Duodenal mucosa (tissue), 2 donors: ENCODE measurements around the gene ICA1.

Experiments used
- H3K27ac ChIP-seq: one replicate; pipeline ENCODE4 v1.7.0; 2013; ENCODE audit warnings: low read depth, low read length
- H3K27me3 ChIP-seq, 2 donors: one replicate each; pipeline ENCODE4 v1.7.0; 2013; ENCODE audit warnings: low read length in 2 of 2, control low read depth in 1 of 2; ENCODE audit not compliant: insufficient read depth in 2 of 2, control insufficient read depth in 1 of 2
- H3K36me3 ChIP-seq, 2 donors: one replicate each; pipeline ENCODE4 v1.7.0; 2013; ENCODE audit warnings: low read length in 2 of 2, control low read depth in 1 of 2; ENCODE audit not compliant: insufficient read depth in 2 of 2, control insufficient read depth in 1 of 2
- H3K4me1 ChIP-seq, 2 donors: one replicate each; pipeline ENCODE4 v1.7.0; 2013; ENCODE audit warnings: low read length in 2 of 2, control low read depth in 1 of 2; ENCODE audit not compliant: insufficient read depth in 2 of 2, control insufficient read depth in 1 of 2
- H3K4me3 ChIP-seq, 2 donors: one replicate each; pipeline ENCODE4 v1.7.0; 2013; ENCODE audit warnings: low read length in 2 of 2, low read depth in 1 of 2
- H3K9ac ChIP-seq, 2 donors: one replicate each; pipeline ENCODE4 v1.7.0; 2013; ENCODE audit warnings: low read length in 2 of 2, low read depth in 1 of 2
- H3K9me3 ChIP-seq, 2 donors: one replicate each; pipeline ENCODE4 v1.7.0; 2013; ENCODE audit warnings: low read length in 2 of 2, control low read depth in 1 of 2; ENCODE audit not compliant: control insufficient read depth in 1 of 2

Gene ICA1

GRCh38 chr7:8152489-8153192 lies 109.3 kb downstream of the ICA1 start:
- H3K27ac ChIP-seq, result no peak overlapping the region

GRCh38 chr7:8151161-8151725 lies 110.7 kb downstream of the ICA1 start:
- H3K9ac ChIP-seq, result no peak overlapping the region
- no peak overlapping the region for H3K27ac ChIP-seq
- H3K4me3 ChIP-seq, result no peak overlapping the region
- H3K4me1 ChIP-seq, result peaks cover 0 to 5% of the 10 kb centered on the region in 2 donors
- no peaks in the 10 kb centered on the region for H3K9me3 ChIP-seq
- no peaks in the 10 kb centered on the region for H3K27me3 ChIP-seq
- H3K36me3 ChIP-seq, result peaks cover 5 to 8% of the 10 kb centered on the region in 2 donors

More at GRCh38 chr7:8152489-8153192, 109.3 kb downstream of the ICA1 start:
- Histone ChIP-seq H3K9ac (no peak overlapping the region), H3K36me3 (peaks cover 5 to 10% of the 10 kb centered on the region in 2 donors), H3K4me3 (no peak overlapping the region), H3K9me3 (no peaks in the 10 kb centered on the region), H3K4me1 (peaks cover 0 to 5% of the 10 kb centered on the region in 2 donors), H3K27me3 (no peaks in the 10 kb centered on the region)

DNA sequence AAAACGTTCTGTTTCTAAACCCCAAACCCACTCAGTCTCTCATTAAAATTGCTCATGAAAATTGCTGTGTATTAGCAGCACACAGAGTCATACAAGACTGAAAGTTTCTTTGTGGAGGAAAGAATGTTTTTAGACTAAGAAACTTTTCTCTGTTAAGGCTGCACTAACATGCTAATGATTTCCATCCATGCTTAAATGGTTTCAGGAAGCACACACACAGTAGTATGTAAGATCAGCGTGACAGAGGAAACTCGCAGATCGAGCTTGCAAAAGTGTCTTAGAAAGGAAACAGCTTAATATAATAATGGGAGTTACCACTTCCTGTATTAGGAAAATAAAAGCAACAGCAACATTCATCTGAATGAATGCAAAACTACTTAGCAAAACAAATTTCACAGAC lies 112.7 kb downstream of the ICA1 start:
- H3K36me3 ChIP-seq, result no peaks in the 10 kb centered on the region
- H3K4me3 ChIP-seq, result no peak overlapping the region
- no peak overlapping the region for H3K9ac ChIP-seq
- no peaks in the 10 kb centered on the region for H3K27me3 ChIP-seq
- H3K4me1 ChIP-seq, result peaks cover 0 to 5% of the 10 kb centered on the region in 2 donors
- H3K27ac ChIP-seq, result no peak overlapping the region
- H3K9me3 ChIP-seq, result no peaks in the 10 kb centered on the region

GRCh38 chr7:8147760-8148463 lies 114.1 kb downstream of the ICA1 start:
- H3K9ac ChIP-seq, result no peak overlapping the region
- H3K27me3 ChIP-seq, result no peaks in the 10 kb centered on the region
- H3K9me3 ChIP-seq, result no peaks in the 10 kb centered on the region
- H3K36me3 ChIP-seq, result peaks cover 7% of the 10 kb centered on the region in 2 donors
- H3K4me3 ChIP-seq, result no peak overlapping the region
- H3K4me1 ChIP-seq, result peaks cover 0 to 5% of the 10 kb centered on the region in 2 donors
- H3K27ac ChIP-seq, result no peak overlapping the region

DNA sequence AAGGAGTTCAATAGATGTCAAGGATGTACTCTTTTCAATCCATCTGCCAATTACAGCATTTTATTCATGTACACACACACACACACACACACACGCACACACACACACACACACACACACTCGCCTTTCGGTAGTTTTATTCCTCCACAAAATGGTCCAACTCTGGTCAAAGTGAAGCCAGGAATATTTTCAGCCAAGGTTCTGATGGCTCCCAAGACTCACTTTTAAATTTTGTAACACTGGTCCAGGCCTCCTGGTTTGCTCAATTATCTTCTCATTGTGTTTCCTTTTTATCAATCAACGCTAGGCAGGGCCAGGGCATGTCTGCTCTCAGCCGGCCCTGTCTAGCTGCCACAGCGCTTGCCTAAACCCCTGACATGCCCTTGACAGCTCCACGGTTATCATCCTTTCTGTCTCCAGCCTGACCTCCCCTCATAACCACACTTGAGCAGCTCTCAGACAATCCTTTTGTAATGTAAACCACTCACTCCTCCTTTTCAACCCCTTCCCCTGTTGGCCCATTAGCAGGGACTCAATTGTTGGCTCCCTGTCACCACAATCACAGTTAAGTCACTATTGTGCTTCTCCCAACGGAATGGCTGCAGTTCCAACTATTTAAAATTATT lies 115.1 kb downstream of the ICA1 start:
- H3K9ac ChIP-seq, result no peak overlapping the region
- H3K9me3 ChIP-seq, result no peaks in the 10 kb centered on the region
- peaks cover 7% of the 10 kb centered on the region in 2 donors for H3K36me3 ChIP-seq
- H3K4me3 ChIP-seq, result no peak overlapping the region
- H3K27me3 ChIP-seq, result no peaks in the 10 kb centered on the region
- no peak overlapping the region for H3K27ac ChIP-seq
- peaks cover 0 to 5% of the 10 kb centered on the region in 2 donors for H3K4me1 ChIP-seq

DNA sequence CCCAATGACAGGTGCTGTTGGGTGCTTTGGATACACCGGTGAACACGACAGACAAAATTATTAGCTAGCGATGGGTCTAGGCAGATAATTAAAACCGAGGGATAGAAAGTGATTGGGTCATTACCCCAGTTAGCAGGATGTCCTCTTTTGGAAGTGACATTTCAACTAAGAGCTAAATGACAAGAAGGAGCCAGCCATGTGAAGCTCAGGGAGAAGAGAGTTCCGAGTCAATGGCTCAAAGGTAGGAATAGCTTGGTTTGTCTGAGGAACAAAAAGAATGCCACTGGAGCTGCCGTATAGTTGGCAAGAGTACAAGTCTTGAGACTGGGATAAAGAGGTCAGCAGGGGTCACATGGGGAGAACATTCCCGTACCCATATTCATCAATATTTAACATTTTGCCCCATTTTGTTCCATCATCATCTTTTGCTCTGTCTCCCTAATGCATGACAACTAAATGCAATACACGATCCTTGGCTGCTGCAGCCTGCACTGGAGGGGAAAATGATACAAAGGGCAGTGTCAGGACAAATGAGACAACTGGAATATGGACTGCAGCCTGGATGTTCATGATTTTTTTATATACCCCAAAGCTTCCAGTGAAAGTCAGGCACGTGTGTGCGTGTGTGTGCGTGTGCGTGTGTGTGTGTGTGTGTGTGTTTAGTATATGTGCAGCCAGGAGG lies 115.7 kb downstream of the ICA1 start:
- Histone ChIP-seq H3K27ac (no peak overlapping the region), H3K27me3 (no peaks in the 10 kb centered on the region), H3K4me3 (no peak overlapping the region), H3K36me3 (peaks cover 7% of the 10 kb centered on the region in 2 donors), H3K9ac (no peak overlapping the region), H3K4me1 (peaks cover 0 to 5% of the 10 kb centered on the region in 2 donors), H3K9me3 (no peaks in the 10 kb centered on the region)

GRCh38 chr7:8144856-8145255 lies 117.1 kb downstream of the ICA1 start:
- Histone ChIP-seq H3K4me1 (peaks cover 0 to 5% of the 10 kb centered on the region in 2 donors), H3K4me3 (no peak overlapping the region), H3K27ac (no peak overlapping the region)

GRCh38 chr7:8143151-8143874 lies 118.7 kb downstream of the ICA1 start:
- H3K4me3 ChIP-seq, result no peak overlapping the region
- peaks cover 7 to 10% of the 10 kb centered on the region in 2 donors for H3K36me3 ChIP-seq
- no peaks in the 10 kb centered on the region for H3K4me1 ChIP-seq
- no peak overlapping the region for H3K9ac ChIP-seq
- no peak overlapping the region for H3K27ac ChIP-seq
- no peaks in the 10 kb centered on the region for H3K9me3 ChIP-seq
- H3K27me3 ChIP-seq, result no peaks in the 10 kb centered on the region

More at GRCh38 chr7:8144856-8145255, 117.1 kb downstream of the ICA1 start:
- Histone ChIP-seq H3K27me3 (no peaks in the 10 kb centered on the region), H3K9ac (no peak overlapping the region), H3K9me3 (no peaks in the 10 kb centered on the region), H3K36me3 (peaks cover 7 to 10% of the 10 kb centered on the region in 2 donors)

DNA sequence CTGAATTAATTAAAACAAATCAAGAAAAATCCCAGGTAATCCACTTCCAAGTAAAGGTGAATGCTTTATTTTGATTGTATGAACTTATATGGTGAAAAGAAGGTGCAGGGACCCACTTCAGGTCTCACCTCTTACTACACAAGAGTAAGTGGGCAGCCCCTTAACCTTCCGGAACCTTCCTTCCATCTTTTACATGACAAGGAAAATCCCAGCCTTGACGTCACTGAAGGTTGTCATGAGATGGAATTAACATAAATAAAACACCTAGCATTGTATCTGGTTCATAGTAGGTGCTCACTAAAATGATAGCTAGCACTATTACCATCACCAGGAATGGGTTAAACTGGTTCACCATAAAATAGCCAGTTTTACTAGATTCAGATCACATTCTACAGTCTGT lies 119.5 kb downstream of the ICA1 start:
- H3K27ac ChIP-seq, result no peak overlapping the region
- H3K36me3 ChIP-seq, result peaks cover 7 to 10% of the 10 kb centered on the region in 2 donors
- no peak overlapping the region for H3K9ac ChIP-seq
- no peak overlapping the region for H3K4me3 ChIP-seq
- no peaks in the 10 kb centered on the region for H3K27me3 ChIP-seq
- no peaks in the 10 kb centered on the region for H3K4me1 ChIP-seq
- no peaks in the 10 kb centered on the region for H3K9me3 ChIP-seq
